ENCODE measurements around the gene CCR7. TPM values are rescaled to one million over a fixed set of nuclear protein-coding genes. Genes with fewer than 3 reads are reported as not detected.

Gene CCR7
- total and polyA plus RNA-seq, 2 experiments from 2014 or later: 0.68 TPM; not detected in 1

DNA sequence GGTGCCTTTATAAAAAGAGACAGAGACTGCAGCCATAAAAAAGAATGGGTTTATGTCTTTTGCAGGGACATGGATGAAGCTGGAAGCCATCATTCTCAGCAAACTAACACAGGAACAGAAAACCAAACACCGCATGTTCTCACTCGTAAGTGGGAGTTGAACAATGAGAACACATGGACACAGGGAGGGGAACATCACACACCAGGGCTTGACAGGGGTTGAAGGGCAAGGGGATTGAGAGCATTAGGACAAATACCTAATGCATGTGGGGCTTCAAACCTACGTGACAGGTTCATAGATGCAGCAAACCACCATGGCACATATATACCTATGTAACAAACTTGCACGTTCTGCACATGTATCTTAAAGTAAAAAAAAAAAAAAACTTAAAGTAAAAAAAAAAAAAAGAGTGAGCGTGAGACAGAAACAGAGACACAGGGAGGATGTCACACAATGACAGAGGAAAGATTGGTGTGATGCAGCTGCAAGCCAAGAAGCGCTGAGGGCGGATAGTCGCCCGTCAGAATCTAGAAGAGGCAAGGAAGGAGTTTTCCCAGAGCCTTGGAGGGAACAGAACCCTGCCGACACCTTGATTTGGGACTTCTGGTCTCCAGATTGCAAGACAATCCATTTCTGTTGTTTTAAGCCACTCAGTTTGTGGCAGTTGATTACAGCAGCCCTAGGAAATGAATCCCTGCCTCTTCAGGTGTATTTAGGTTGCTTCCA, 36.4 kb downstream of the CCR7 start:
- DNase-seq: no peak
- H3K27me3 ChIP-seq (replicated peaks; ENCODE audit: insufficient read depth): no peaks in the 10 kb centered on the region
- H3K4me3 ChIP-seq: no peak overlapping the region
- H2AFZ ChIP-seq: no peak overlapping the region
- no peaks in the 10 kb centered on the region for H3K79me2 ChIP-seq (ENCODE audit: insufficient read depth)
- H3K9me3 ChIP-seq (ENCODE audit: low read depth): no peaks in the 10 kb centered on the region
- no peak overlapping the region for H3K9ac ChIP-seq
- H4K20me1 ChIP-seq (ENCODE audit: insufficient read depth): no peaks in the 10 kb centered on the region
- H3K4me1 ChIP-seq (ENCODE audit: insufficient read depth): peaks cover 33% of the 10 kb centered on the region
- in situ Hi-C loops (cut with MboI): no loop called here
- H3K9me2 ChIP-seq (ENCODE audit: insufficient read depth): no peaks in the 10 kb centered on the region
- H3F3A ChIP-seq (ENCODE audit: insufficient read depth): peaks cover 39% of the 10 kb centered on the region; the same call in 1 of the 2 replicates
- no peak overlapping the region for H3K4me2 ChIP-seq (ENCODE audit: unreplicated experiment)
- H3K36me3 ChIP-seq (ENCODE audit: low read depth): no peaks in the 10 kb centered on the region
- 92 to 93% methylated on average over 10 of the region's 10 CpGs for WGBS, 2 experiments (ENCODE audit: low coverage in 1 of 2, low lambda C conversion rate in 2 of 2, missing lambda C conversion rate in 2 of 2)
- TF ChIP-seq EZH2phosphoT487 (IDR thresholded peaks at IDR 0.05; ENCODE audit: insufficient read depth, low read depth): no peak
- no peak for TF ChIP-seq EZH2 (IDR thresholded peaks at IDR 0.05; ENCODE audit: insufficient read depth, poor library complexity, severe bottlenecking)
- H3K27ac ChIP-seq: no peak overlapping the region

DNA sequence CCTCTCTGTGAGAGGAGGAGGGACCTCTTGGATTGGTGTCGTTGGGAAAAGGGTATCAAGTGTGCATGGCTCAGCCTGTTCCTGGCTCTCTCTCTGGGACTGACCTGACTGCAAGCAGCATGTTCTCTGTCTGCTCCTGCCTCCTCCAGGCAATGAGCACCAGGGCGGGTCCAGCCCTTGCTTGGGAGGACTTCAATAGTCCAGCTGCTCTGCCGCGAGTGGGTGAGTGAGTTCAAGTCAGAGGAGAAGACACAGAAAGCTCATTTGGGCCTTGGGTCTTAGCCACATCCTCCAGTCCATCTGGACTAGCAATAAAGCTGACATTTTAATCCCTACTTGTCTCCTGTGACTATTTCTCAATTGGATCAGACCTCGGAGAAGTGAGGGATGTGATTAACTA, 38.6 kb downstream of the CCR7 start:
- DNase-seq: peak; percentile 64
- 0 out of 2 replicates have a peak overlapping the region, but pooled peaks have one; percentile 8 for H3K9ac ChIP-seq
- H3K4me3 ChIP-seq: no peak overlapping the region
- H3K9me2 ChIP-seq (ENCODE audit: insufficient read depth): no peaks in the 10 kb centered on the region
- in situ Hi-C loops (cut with MboI): no loop called here
- 14 to 17% methylated on average over 5 of the region's 5 CpGs for WGBS, 2 experiments (ENCODE audit: low coverage in 1 of 2, low lambda C conversion rate in 2 of 2, missing lambda C conversion rate in 2 of 2)
- H2AFZ ChIP-seq: peak overlapping the region; percentile 61
- TF ChIP-seq EZH2 (IDR thresholded peaks at IDR 0.05; ENCODE audit: insufficient read depth, poor library complexity, severe bottlenecking) (no peak), EZH2phosphoT487 (IDR thresholded peaks at IDR 0.05; ENCODE audit: insufficient read depth, low read depth) (no peak)
- H3K9me3 ChIP-seq (ENCODE audit: low read depth): no peaks in the 10 kb centered on the region
- no peaks in the 10 kb centered on the region for H3K79me2 ChIP-seq (ENCODE audit: insufficient read depth)
- H3F3A ChIP-seq (ENCODE audit: insufficient read depth): peaks cover 31% of the 10 kb centered on the region; the same call in 1 of the 2 replicates
- H3K4me1 ChIP-seq (ENCODE audit: insufficient read depth): peaks cover 19% of the 10 kb centered on the region
- H3K27me3 ChIP-seq (replicated peaks; ENCODE audit: insufficient read depth): no peaks in the 10 kb centered on the region
- H4K20me1 ChIP-seq (ENCODE audit: insufficient read depth): no peaks in the 10 kb centered on the region
- H3K36me3 ChIP-seq (ENCODE audit: low read depth): no peaks in the 10 kb centered on the region
- no peak overlapping the region for H3K4me2 ChIP-seq (ENCODE audit: unreplicated experiment)
- H3K27ac ChIP-seq: peak overlapping the region; percentile 27

DNA sequence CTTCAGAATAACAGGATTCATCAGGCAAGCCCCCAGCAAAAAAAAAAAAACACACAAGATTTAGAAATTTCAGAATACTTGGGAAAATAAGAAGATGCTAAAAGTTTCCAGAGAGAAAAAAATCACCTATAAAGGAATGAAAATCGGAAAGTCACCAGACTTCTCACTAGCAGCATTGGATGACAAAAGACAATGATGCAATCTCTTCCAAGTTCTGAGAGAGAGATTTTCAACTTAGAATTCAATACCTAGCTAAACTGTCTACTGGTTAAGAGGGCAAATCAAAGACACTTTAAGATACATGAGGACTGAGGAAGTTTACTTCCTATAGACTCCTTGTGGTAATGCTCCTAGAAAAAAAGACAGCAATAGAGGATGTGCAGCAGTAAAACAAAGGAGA, 40.0 kb downstream of the CCR7 start:
- in situ Hi-C loops (cut with MboI): no loop called here
- peak; percentile 48 for DNase-seq
- peaks cover 30% of the 10 kb centered on the region; the same call in 1 of the 2 replicates for H3F3A ChIP-seq (ENCODE audit: insufficient read depth)
- H3K4me3 ChIP-seq: no peak overlapping the region
- H2AFZ ChIP-seq: no peak overlapping the region
- H3K9ac ChIP-seq: no peak overlapping the region
- no peaks in the 10 kb centered on the region for H3K27me3 ChIP-seq (replicated peaks; ENCODE audit: insufficient read depth)
- no peaks in the 10 kb centered on the region for H3K36me3 ChIP-seq (ENCODE audit: low read depth)
- H3K9me2 ChIP-seq (ENCODE audit: insufficient read depth): no peaks in the 10 kb centered on the region
- TF ChIP-seq EZH2phosphoT487 (IDR thresholded peaks at IDR 0.05; ENCODE audit: insufficient read depth, low read depth) (no peak), EZH2 (IDR thresholded peaks at IDR 0.05; ENCODE audit: insufficient read depth, poor library complexity, severe bottlenecking) (no peak)
- no peak overlapping the region for H3K27ac ChIP-seq
- H3K4me1 ChIP-seq (ENCODE audit: insufficient read depth): peaks cover 29% of the 10 kb centered on the region
- H3K79me2 ChIP-seq (ENCODE audit: insufficient read depth): no peaks in the 10 kb centered on the region
- H3K4me2 ChIP-seq (ENCODE audit: unreplicated experiment): no peak overlapping the region
- WGBS, 2 experiments (ENCODE audit: low coverage in 1 of 2, low lambda C conversion rate in 2 of 2, missing lambda C conversion rate in 2 of 2): 100% methylated on average over 1 of the region's 1 CpG
- H3K9me3 ChIP-seq (ENCODE audit: low read depth): no peaks in the 10 kb centered on the region
- no peaks in the 10 kb centered on the region for H4K20me1 ChIP-seq (ENCODE audit: insufficient read depth)

DNA sequence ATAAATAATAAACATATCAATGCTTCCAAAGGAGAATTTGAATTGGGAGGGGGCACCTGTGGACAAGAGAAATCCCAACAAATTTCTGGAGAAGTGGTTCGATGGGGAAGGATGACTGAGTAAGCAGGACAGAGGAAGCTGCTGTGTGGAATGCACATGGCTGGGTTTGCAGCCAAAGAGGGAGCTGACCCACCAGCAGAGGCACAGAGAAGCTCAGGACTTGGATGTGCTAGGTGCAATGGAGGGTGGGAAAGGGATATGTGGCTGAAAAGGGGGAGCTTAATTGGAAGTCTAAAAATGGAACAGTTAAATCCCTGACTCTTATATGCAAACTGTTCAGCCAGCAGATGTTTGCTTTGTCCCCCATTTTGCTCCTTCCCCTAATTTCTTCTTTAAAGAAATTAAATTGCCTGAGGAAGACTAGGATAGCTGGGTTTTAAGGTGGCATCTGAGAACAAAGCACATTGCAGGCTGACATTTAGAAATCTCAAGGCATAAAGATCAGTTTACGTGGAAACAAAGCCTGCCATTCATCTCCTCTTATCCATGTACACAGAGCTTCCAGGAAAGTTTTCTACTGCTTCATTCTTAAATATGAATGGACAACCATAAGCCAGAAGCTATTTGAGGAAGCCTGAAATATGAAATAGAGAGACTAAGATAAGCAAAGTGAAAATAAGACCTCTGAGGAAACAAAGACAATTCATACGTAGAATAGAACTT, 40.9 kb downstream of the CCR7 start:
- Histone ChIP-seq H3K27ac (peak overlapping the region; percentile 3; the same call in 1 of the 2 replicates), H3F3A (ENCODE audit: insufficient read depth) (peaks cover 30% of the 10 kb centered on the region; the same call in 1 of the 2 replicates), H3K79me2 (ENCODE audit: insufficient read depth) (no peaks in the 10 kb centered on the region), H3K9ac (no peak overlapping the region), H4K20me1 (ENCODE audit: insufficient read depth) (no peaks in the 10 kb centered on the region), H3K9me2 (ENCODE audit: insufficient read depth) (no peaks in the 10 kb centered on the region), H3K4me1 (ENCODE audit: insufficient read depth) (peaks cover 29% of the 10 kb centered on the region), H3K9me3 (ENCODE audit: low read depth) (no peaks in the 10 kb centered on the region), H3K27me3 (replicated peaks; ENCODE audit: insufficient read depth) (no peaks in the 10 kb centered on the region), H2AFZ (no peak overlapping the region), H3K4me2 (ENCODE audit: unreplicated experiment) (no peak overlapping the region), H3K4me3 (no peak overlapping the region), H3K36me3 (ENCODE audit: low read depth) (no peaks in the 10 kb centered on the region)
- 71 to 77% methylated on average over 3 of the region's 3 CpGs for WGBS, 2 experiments (ENCODE audit: low coverage in 1 of 2, low lambda C conversion rate in 2 of 2, missing lambda C conversion rate in 2 of 2)
- TF ChIP-seq EZH2phosphoT487 (IDR thresholded peaks at IDR 0.05; ENCODE audit: insufficient read depth, low read depth) (no peak), EZH2 (IDR thresholded peaks at IDR 0.05; ENCODE audit: insufficient read depth, poor library complexity, severe bottlenecking) (no peak)
- in situ Hi-C loops (cut with MboI): no loop called here
- DNase-seq: no peak

Data from GM23248 (cell line).